HCT116 (cell line): ENCODE results near the gene MMD2.

ENCODE experiments used
- CEBPB ChIP-seq: IDR thresholded peaks from 2 replicates; pipeline ENCODE4 v1.6.1; 2012; ENCODE audit warnings: low read depth
- CTCF ChIP-seq, 3 experiments: fragments of 200-600 bp in 1 of 3; sonication (generic) in 1 of 3; IDR thresholded peaks in 2 of 3; conservative IDR thresholded peaks in 1 of 3; 2 replicates each; pipeline ENCODE4 v1.5.1; 2012 to 2017; ENCODE audit warnings: low read depth in 2 of 3, low read length in 2 of 3, antibody characterized with exemption in 1 of 3, borderline replicate concordance in 1 of 3, control low read depth in 1 of 3, mild to moderate bottlenecking in 1 of 3, mixed read lengths in 1 of 3, mixed run types in 1 of 3, moderate library complexity in 1 of 3; ENCODE audit not compliant: insufficient read depth in 1 of 3
- EGR1 ChIP-seq: IDR thresholded peaks from 2 replicates; pipeline ENCODE4 v1.6.1; 2012; ENCODE audit warnings: low read depth
- MAX ChIP-seq: IDR thresholded peaks from 2 replicates; pipeline ENCODE4 v1.6.1; 2012
- POLR2A ChIP-seq: IDR thresholded peaks from 2 replicates; pipeline ENCODE4 v1.7.0; 2011; ENCODE audit warnings: borderline replicate concordance; ENCODE audit not compliant: insufficient read depth, insufficient read length; ENCODE audit errors: extremely low read depth
- POLR2AphosphoS5 ChIP-seq: IDR thresholded peaks from 2 replicates; pipeline ENCODE4 v1.6.1; 2011; ENCODE audit warnings: mild to moderate bottlenecking, low read depth, low read length, moderate library complexity
- TCF7L2 ChIP-seq: IDR thresholded peaks from 2 replicates; pipeline ENCODE4 v1.7.0; 2011; ENCODE audit warnings: borderline replicate concordance, inconsistent platforms; ENCODE audit not compliant: insufficient read depth, insufficient read length; ENCODE audit errors: extremely low read depth
- YY1 ChIP-seq: IDR thresholded peaks from 2 replicates; pipeline ENCODE4 v1.6.1; 2011; ENCODE audit warnings: low read length, low read depth, moderate library complexity, mild to moderate bottlenecking; ENCODE audit not compliant: insufficient replicate concordance; ENCODE audit errors: extremely low read depth
- ZBTB33 ChIP-seq: IDR thresholded peaks from 2 replicates; pipeline ENCODE4 v1.6.1; 2011; ENCODE audit warnings: mild to moderate bottlenecking, low read length, moderate library complexity; ENCODE audit not compliant: insufficient replicate concordance; ENCODE audit errors: extremely low read depth

GRCh38 chr7:4995429-4995969 is 36.5 kb upstream of the MMD2 start:
- TF ChIP-seq CTCF (IDR thresholded peaks at IDR 0.05 in 2 of 3, conservative IDR thresholded peaks at IDR 0.05 in 1 of 3; ENCODE audit: borderline replicate concordance in 1 of 3, insufficient read depth in 1 of 3, low read depth in 2 of 3, low read length in 2 of 3) (no peak), CEBPB (no peak), POLR2A (no peak), POLR2AphosphoS5 (no peak), MAX (no peak), YY1 (no peak), TCF7L2 (no peak), ZBTB33 (no peak), EGR1 (no peak)
